HG02852 (cell line): ENCODE measurements around the gene KLHL22.
"Not testable (repeated sequence)": the region's sequence is repeated elsewhere in the genome, so short reads cannot be mapped to it uniquely, and the experiment has no call there.

Experiments used
- ATAC-seq: cut with Tn5 transposase; IDR thresholded peaks from one replicate; pipeline ENCODE4 v1.9.1; 2021; ENCODE audit warnings: mild to moderate bottlenecking, moderate library complexity; ENCODE audit not compliant: unreplicated experiment

The KLHL22 gene

GRCh38 chr22:20423906-20424551 lies 71.6 kb downstream of the KLHL22 start:
- ATAC-seq: no peak

GRCh38 chr22:20423008-20423905 lies 72.3 kb downstream of the KLHL22 start:
- ATAC-seq: no peak

- ATAC-seq: no peak
Observed at GRCh38 chr22:20422271-20423007, 73.2 kb downstream of the KLHL22 start.

DNA sequence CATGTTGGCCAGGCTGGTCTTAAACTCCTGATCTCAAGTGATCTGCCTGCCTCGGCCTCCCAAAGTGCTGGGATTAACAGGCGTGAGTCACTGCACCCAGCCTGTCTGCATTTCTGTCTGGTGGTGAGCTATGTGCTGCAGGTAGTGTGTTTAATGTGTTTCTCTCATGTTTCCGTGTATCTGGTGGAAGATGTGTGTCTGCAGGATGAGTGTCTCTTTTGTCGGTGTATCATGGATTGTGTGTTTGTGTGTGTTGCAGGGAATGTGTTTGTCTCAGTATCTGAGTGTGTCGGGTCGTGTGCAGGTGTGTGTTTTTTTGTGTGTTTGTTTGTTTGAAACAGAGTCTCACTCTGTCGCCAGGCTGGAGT lies 74.1 kb downstream of the KLHL22 start:
- no peak for ATAC-seq

DNA sequence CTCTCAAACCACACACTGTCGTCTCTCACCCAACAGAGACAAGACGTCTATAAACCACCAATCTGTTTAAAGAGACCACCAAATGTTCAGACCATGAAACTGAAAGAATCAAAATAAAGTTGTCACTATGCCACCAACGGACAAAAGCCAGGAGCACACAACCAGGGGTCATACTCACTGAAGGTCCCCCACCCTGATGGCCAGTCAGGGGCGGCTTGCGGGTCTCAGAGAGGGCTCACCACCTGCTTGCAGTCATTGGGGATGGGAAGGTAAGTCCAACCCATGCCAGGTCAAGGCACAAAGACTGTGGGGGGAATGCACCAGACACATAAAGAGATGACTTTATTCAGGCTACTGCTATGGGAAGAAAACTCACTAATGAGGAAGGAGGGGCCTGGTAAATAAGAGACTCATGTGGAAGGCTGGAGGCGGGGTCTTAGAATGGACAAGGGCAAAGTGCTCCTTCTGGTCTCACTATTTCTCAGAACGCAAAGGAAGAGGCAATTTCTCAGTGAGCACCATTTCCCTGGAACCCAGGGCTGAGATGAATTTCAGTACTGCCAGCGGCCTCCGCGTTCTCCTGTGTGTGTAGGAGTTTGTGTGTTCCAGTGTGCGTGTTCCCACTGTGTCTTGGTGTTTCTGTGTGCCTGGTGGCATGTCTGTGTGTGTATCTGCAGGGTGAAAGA lies 75.3 kb downstream of the KLHL22 start:
- ATAC-seq: no peak

DNA sequence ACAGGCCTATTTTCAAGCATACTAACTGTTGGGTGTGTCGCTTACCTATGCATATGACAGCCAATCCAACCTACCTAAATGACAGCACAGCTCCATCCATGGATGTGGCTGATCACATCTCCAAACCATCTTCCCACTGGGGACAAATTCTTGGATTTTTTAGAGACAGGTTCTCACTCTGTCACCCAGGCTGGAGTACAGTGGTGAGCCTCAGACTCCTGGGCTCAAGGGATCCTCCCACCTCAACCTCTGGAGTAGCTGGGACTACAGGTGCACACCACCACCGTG lies 76.0 kb downstream of the KLHL22 start:
- no peak for ATAC-seq

DNA sequence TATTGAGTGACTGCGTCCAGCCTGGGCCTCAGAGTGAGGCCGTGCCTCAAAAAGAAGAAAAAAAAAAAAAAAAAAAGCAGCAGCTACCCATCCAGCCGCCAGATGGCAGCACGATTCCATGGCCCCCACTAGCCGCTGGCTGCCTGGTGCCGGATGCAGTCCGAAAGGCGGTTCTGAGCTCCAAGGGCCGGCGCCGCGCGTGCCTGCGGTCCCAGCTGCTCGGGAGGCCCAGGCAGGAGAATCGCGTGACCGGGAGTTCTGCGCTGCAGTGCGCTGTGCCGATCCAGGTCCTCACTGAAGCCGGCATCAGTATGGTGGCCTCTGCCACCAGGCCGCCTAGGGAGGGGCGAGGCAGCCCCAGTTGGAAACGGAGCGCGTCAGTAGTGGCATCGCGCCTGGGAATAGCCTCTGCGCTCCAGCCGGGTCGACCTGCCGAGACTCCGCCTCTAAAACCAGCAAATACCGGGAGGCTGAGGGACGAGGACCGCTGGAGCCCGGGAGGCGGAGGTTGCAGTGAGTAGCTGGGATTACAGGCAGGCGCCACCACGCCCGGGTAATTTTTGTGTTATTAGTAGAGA lies 77.3 kb downstream of the KLHL22 start:
- ATAC-seq: no peak

DNA sequence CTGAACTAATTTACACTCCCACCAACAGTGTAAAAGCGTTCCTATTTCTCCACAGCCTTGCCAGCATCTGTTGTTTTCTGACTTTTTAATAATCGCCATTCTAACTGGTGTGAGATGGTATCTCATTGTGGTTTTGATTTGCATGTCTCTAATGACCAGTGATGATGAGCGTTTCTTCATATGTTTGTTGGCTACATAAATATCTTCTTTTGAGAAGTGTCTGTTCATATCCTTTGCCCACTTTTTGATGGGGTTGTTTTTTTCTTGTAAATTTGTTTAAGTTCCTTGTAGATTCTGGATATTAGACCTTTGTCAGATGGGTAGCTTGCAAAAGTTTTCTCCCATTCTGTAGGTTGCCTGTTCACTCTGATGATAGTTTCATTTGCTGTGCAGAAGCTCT lies 79.9 kb downstream of the KLHL22 start:
- not testable (repeated sequence) for ATAC-seq

GRCh38 chr22:20415241-20415640 lies 80.4 kb downstream of the KLHL22 start:
- ATAC-seq: not testable (repeated sequence)

GRCh38 chr22:20414450-20414849 lies 81.1 kb downstream of the KLHL22 start:
- no peak for ATAC-seq

DNA sequence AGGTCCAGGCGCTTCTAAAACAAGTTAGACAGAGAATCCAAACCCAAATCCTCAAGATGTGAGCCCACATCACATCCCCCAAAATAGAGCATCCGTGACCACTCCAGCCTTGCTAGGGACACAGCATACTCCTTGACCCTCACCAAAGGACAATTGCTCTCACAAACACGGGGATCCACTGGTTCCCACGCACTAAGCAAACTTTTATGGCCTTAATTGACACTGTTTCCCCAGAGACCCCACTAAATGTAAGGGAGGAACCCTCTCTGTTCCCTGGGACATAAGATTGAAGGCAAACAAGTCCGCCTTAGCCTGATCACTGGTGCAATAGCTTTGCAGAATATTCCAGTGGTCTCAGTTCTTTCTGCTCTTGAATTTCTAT lies 81.5 kb downstream of the KLHL22 start:
- no peak for ATAC-seq

DNA sequence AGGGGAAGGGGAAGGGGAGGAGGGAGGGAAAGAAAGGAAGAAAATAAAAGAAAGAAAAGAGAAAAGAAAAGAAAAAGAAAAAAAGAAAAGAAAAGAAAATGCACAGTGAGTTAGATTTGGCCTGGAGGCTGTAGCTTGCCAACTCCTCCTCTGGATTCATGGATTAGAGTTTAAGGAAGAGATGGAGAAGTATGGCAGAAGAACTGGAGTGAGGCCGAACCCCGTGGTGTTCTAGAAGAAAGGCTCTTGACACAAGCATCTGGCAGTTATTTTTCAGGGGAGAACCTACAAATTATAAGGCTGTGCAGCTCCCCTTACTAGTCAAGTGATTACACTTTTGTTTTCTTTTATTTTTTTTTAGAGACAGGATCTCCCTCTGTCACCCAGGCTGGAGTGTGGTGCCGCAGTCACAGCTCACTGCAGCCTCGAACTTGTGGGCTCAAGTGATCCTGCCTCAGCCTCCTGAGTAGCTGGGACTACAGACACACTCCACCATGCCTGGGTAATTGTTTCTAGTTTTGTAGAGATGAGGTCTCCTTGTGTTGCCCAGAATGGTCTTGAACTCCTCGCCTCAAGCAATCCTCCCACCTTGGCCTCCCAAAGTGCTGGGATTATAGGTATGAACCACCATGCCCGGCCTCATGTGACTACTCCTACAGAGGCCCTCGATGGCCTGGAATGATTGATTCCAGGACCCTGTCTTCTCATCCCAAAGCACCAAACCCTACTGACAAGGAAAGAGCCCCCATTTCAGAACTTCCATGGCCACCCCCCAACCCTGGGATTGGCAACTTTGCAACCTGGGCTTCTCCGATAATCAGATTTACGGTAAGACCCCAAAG lies 82.2 kb downstream of the KLHL22 start:
- no peak for ATAC-seq

GRCh38 chr22:20412474-20413216 lies 83.0 kb downstream of the KLHL22 start:
- no peak for ATAC-seq

DNA sequence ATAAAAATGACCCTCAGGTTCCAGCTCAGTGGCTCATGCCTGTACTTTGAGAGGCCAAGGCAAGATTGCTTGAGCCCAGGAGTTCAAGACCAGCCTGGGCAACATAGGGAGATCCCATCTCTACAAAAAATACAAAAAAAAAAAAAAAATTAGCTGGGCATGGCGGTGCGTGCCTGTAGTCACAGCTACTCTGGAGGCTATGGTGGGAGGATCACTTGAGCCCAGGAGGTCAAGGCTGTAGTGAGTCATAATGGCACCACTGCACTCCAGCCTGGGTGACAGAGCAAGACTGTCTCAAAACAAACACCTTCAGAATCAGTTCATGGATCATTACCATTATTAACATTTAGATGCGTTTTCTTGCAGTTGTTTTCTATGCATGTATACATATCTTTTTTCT lies 86.2 kb downstream of the KLHL22 start:
- not testable (repeated sequence) for ATAC-seq

- ATAC-seq: no peak
Observed at GRCh38 chr22:20408891-20409290, 86.7 kb downstream of the KLHL22 start.

DNA sequence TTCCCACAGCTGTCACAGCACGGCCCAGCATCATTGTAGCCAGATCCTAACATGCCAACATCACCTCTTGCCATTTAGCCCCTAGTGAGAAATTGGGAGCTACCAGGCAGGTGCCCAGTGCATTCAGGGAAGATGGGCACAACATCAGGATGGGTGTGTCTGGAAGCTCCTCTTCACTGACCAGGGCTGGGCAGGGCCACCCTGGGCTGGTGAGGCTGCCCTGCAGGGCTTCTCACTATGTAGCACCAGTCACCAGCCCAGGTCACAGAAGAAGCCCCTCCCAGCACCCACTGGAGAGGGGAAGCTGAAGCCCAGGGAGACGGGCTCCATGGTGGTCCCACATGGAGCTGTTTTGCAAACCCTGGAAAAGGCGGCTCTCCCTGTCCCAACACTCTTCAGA lies 87.8 kb downstream of the KLHL22 start:
- ATAC-seq: no peak

- ATAC-seq: no peak
Observed at GRCh38 chr22:20406686-20407408, 88.7 kb downstream of the KLHL22 start.

- no peak for ATAC-seq
Observed at GRCh38 chr22:20405931-20406685, 89.5 kb downstream of the KLHL22 start.
